Activated CD4-positive, alpha-beta T cell treated with anti-CD3 and anti-CD28 coated beads for 48 hours (primary cell): ENCODE results near the gene PKNOX1.
"Not testable (repeated sequence)": the region's sequence is repeated elsewhere in the genome, so short reads cannot be mapped to it uniquely, and the experiment has no call there.

Experiments used
- DNase-seq: peaks from one replicate; pipeline ENCODE4 v3.0.0-alpha.2; 2020

The PKNOX1 gene

GRCh38 chr21:42956824-42957630 is 17.3 kb upstream of the PKNOX1 start:
- no peak for DNase-seq

GRCh38 chr21:42958122-42958521 is 16.2 kb upstream of the PKNOX1 start:
- not testable (repeated sequence) for DNase-seq

- no peak for DNase-seq
Measured at GRCh38 chr21:42959728-42960127, 14.6 kb upstream of the PKNOX1 start.

GRCh38 chr21:42962380-42963007 is 11.9 kb upstream of the PKNOX1 start:
- no peak for DNase-seq

- DNase-seq = no peak
Measured at GRCh38 chr21:42964086-42964485, 10.3 kb upstream of the PKNOX1 start.

- DNase-seq = no peak
Measured at GRCh38 chr21:42964546-42965210, 9.7 kb upstream of the PKNOX1 start.

- no peak for DNase-seq
Measured at GRCh38 chr21:42965211-42965560, 9.2 kb upstream of the PKNOX1 start.

- not testable (repeated sequence) for DNase-seq
Measured at GRCh38 chr21:42967616-42968015, 6.7 kb upstream of the PKNOX1 start.

- DNase-seq = no peak
Measured at GRCh38 chr21:42969193-42969600, 5.2 kb upstream of the PKNOX1 start.

GRCh38 chr21:42970946-42971653 is 3.3 kb upstream of the PKNOX1 start:
- no peak for DNase-seq

GRCh38 chr21:42971897-42972275 is 2.5 kb upstream of the PKNOX1 start:
- DNase-seq = no peak

- DNase-seq = no peak
Measured at GRCh38 chr21:42973309-42973990, 912 bp upstream of the PKNOX1 start.

GRCh38 chr21:42974832-42975820 is 764 bp downstream of the PKNOX1 start:
- peak; percentile 74 for DNase-seq

- no peak for DNase-seq
Measured at GRCh38 chr21:42975886-42976608, 1.7 kb downstream of the PKNOX1 start.

- DNase-seq = no peak
Measured at GRCh38 chr21:42980312-42981213, 6.2 kb downstream of the PKNOX1 start.

- no peak for DNase-seq
Measured at GRCh38 chr21:42981214-42981523, 6.8 kb downstream of the PKNOX1 start.

GRCh38 chr21:42981862-42982261 is 7.5 kb downstream of the PKNOX1 start:
- no peak for DNase-seq

- no peak for DNase-seq
Measured at GRCh38 chr21:42983103-42983502, 8.7 kb downstream of the PKNOX1 start.

- DNase-seq = no peak
Measured at GRCh38 chr21:42983869-42984268, 9.5 kb downstream of the PKNOX1 start.
